ENCODE measurements around the gene STX1A. TPM values are rescaled to one million over a fixed set of nuclear protein-coding genes. Genes with fewer than 3 reads are reported as not detected.

STX1A gene
- total RNA-seq, 4 donors from 2014 or later, result 3.9 to 19.4 (median 10.8) TPM

GRCh38 chr7:73738612-73739386, 19.3 kb upstream of the STX1A start, which contains the start of gene ABHD11:
Gene ABHD11 (minus strand): TSS chr7:73738802. CDS start chr7:73738770, 32 bp downstream.
- Histone ChIP-seq H3K27me3 (no peaks in the 10 kb centered on the region), H3K36me3 (peaks cover 0 to 19% (median 0%) of the 10 kb centered on the region in 3 donors), H3K9me3 (no peaks in the 10 kb centered on the region), H3K27ac (peak within 1 kb of the TSS; percentile 84 to 93 (median 90)), H3K4me3 (peak within 1 kb of the TSS; percentile 71 to 95 (median 75)), H3K4me1 (peaks cover 0 to 41% (median 13%) of the 10 kb centered on the region in 4 donors)
- peak; percentile 98 to 99 for DNase-seq (ENCODE audit: low spot score in 2 of 2)
- WGBS, 2 donors, result 1% methylated on average over 63 to 73 of the region's 84 CpGs
- TF ChIP-seq EP300 (IDR thresholded peaks at IDR 0.05), result peak; percentile 13 to 99
- peak; percentile 85 to 90 for TF ChIP-seq POLR2A (IDR thresholded peaks at IDR 0.05)
- TF ChIP-seq CTCF (IDR thresholded peaks at IDR 0.05), result no peak

GRCh38 chr7:73738220-73738611, 18.7 kb upstream of the STX1A start:
- Histone ChIP-seq H3K36me3 (peaks cover 0 to 19% (median 0%) of the 10 kb centered on the region in 3 donors), H3K9me3 (no peaks in the 10 kb centered on the region), H3K27me3 (no peaks in the 10 kb centered on the region), H3K4me3 (peak overlapping the region; percentile 71 to 95 (median 75)), H3K27ac (peak overlapping the region; percentile 42 to 93 (median 80)), H3K4me1 (peaks cover 0 to 41% (median 12%) of the 10 kb centered on the region in 4 donors)
- peak in 1 of 2 donors; percentile 22 for DNase-seq (ENCODE audit: low spot score in 2 of 2)
- 1% methylated on average over 24 of the region's 24 CpGs for WGBS, 2 donors
- no peak for TF ChIP-seq POLR2A (IDR thresholded peaks at IDR 0.05)
- no peak for TF ChIP-seq EP300 (IDR thresholded peaks at IDR 0.05)
- no peak for TF ChIP-seq CTCF (IDR thresholded peaks at IDR 0.05)

GRCh38 chr7:73737491-73738219, 18.2 kb upstream of the STX1A start:
- DNase-seq (ENCODE audit: low spot score in 2 of 2), result no peak
- no peak for TF ChIP-seq CTCF (IDR thresholded peaks at IDR 0.05)
- TF ChIP-seq POLR2A (IDR thresholded peaks at IDR 0.05), result no peak
- no peak for TF ChIP-seq EP300 (IDR thresholded peaks at IDR 0.05)
- Histone ChIP-seq H3K9me3 (no peaks in the 10 kb centered on the region), H3K27me3 (no peaks in the 10 kb centered on the region), H3K27ac (peak overlapping the region in 3 of 4 donors; percentile 42 to 93 (median 90)), H3K4me1 (peaks cover 0 to 36% (median 10%) of the 10 kb centered on the region in 4 donors), H3K4me3 (peak overlapping the region; percentile 71 to 95 (median 75)), H3K36me3 (peaks cover 0 to 19% (median 0%) of the 10 kb centered on the region in 3 donors)
- WGBS, 2 donors, result 67% methylated on average over 11 to 17 of the region's 17 CpGs

- Histone ChIP-seq H3K36me3 (peaks cover 0 to 19% (median 0%) of the 10 kb centered on the region in 3 donors), H3K4me1 (peaks cover 0 to 29% (median 8%) of the 10 kb centered on the region in 4 donors), H3K4me3 (no peak overlapping the region), H3K27me3 (no peaks in the 10 kb centered on the region), H3K27ac (no peak overlapping the region), H3K9me3 (no peaks in the 10 kb centered on the region)
- TF ChIP-seq POLR2A (IDR thresholded peaks at IDR 0.05) (no peak), CTCF (IDR thresholded peaks at IDR 0.05) (no peak), EP300 (IDR thresholded peaks at IDR 0.05) (no peak)
- WGBS, 2 donors, result 90 to 92% methylated on average over 14 of the region's 14 CpGs
- DNase-seq (ENCODE audit: low spot score in 2 of 2), result no peak
These were observed 17.4 kb upstream of the STX1A start for GRCh38 chr7:73736885-73737284.

All from tibial nerve (tissue), 4 donors.